DMS114 treated with DMSO at 0.1 percent for 48 hours (cell line): Measurements from ENCODE around the gene AMDHD1.
A peak's percentile ranks its signal among the peaks of the same experiment; 100 is the strongest.

Source experiments
- DNase-seq: peaks from one replicate; lab custom pipeline; 2025; ENCODE audit not compliant: unreplicated experiment; lab: John Stamatoyannopoulos, UW

The AMDHD1 gene, protein sequence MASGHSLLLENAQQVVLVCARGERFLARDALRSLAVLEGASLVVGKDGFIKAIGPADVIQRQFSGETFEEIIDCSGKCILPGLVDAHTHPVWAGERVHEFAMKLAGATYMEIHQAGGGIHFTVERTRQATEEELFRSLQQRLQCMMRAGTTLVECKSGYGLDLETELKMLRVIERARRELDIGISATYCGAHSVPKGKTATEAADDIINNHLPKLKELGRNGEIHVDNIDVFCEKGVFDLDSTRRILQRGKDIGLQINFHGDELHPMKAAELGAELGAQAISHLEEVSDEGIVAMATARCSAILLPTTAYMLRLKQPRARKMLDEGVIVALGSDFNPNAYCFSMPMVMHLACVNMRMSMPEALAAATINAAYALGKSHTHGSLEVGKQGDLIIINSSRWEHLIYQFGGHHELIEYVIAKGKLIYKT

GRCh38 chr12:95943330-95943842, at the start of gene AMDHD1:
Gene AMDHD1 (plus strand): TSS chr12:95943331. CDS start chr12:95943399, 68 bp downstream.
- DNase-seq: peak; percentile 37

DNA sequence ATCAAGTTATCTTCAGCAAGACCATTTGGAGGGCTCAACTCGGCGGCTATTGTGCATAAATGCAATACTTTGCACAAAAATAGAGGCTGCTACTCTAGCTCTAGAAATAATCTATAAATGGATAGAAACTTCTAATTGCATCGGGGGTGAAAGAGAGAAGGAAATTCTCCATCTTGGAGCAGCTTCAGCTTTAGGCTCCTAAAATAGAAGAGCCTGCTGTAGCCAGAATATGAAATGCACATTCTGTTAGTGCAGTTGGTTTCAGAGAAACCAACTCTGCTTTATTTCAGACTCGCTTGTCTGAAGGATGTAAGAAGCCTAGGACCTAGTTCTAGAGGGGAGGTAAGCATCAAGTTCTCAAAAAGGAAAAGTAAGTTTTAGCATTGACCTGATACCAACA, 46.3 kb upstream of the AMDHD1 start:
- DNase-seq: no peak

- no peak for DNase-seq
Observed at GRCh38 chr12:95898081-95898480, 45.0 kb upstream of the AMDHD1 start.

- no peak for DNase-seq
Observed at GRCh38 chr12:95908573-95908972, 34.6 kb upstream of the AMDHD1 start.

- DNase-seq: no peak
Observed at GRCh38 chr12:95909871-95910270, 33.3 kb upstream of the AMDHD1 start.

GRCh38 chr12:95918194-95918993, 24.7 kb upstream of the AMDHD1 start:
- DNase-seq: peak; percentile 61

- DNase-seq: no peak
Observed at GRCh38 chr12:95919110-95919509, 24.0 kb upstream of the AMDHD1 start.

DNA sequence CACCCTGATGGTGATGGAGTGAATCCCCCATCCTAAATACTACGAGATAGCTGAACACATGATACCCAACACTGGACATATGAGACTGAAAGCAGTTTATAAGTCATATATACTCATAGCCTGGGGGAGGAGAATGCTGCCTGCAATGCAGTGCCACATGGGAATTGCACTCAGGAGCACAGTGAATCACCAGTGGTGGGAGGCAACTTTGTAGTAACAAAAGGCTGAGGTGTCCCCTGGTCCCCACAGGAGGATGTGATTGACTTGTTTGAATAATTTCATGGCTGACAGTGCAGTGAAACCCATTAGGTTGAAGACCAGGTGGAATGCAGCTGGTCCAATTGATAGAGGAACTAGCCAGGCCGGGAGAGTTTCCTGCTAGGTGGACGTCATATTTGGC, 20.9 kb upstream of the AMDHD1 start:
- DNase-seq: no peak

DNA sequence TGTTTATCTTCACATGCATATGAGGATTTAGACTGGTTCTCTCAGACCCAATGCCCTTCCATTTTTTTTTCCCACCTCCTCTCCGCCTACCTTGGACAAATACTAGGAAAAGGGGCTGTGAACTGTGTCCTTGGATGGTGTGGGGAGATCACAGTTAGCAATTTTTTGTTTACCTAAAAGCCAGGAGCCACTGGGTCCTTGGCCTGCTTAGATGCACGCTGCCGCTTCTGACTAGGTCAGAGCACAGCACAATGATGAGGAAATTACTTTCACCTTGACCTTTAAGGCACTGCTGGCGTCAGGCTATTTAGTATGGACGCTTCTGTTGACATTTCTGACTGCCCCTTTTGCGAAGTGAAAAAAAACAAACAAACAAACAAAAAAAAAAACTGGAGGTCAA, 2.6 kb upstream of the AMDHD1 start:
- DNase-seq: no peak

DNA sequence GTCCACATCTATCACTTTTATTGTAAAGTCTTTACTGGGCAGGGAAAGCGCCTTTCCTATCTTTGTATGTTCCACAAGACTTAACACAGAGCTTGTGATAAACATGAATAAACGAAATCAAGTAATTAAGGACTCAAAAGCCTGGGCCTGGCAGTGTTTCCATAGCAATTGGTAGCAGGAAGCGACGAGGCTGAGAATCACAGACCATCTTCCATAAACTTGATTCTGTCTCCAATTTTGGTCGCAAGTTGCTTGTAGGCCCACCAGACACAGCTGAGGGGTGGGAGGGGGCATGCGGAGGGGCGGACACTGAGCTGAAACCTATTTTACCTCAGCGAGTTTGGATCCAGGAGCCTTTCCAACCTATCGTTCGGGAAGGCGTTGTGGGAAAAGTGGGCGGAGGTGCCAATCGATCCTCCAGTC, 1.0 kb upstream of the AMDHD1 start:
- DNase-seq: peak; percentile 14

DNA sequence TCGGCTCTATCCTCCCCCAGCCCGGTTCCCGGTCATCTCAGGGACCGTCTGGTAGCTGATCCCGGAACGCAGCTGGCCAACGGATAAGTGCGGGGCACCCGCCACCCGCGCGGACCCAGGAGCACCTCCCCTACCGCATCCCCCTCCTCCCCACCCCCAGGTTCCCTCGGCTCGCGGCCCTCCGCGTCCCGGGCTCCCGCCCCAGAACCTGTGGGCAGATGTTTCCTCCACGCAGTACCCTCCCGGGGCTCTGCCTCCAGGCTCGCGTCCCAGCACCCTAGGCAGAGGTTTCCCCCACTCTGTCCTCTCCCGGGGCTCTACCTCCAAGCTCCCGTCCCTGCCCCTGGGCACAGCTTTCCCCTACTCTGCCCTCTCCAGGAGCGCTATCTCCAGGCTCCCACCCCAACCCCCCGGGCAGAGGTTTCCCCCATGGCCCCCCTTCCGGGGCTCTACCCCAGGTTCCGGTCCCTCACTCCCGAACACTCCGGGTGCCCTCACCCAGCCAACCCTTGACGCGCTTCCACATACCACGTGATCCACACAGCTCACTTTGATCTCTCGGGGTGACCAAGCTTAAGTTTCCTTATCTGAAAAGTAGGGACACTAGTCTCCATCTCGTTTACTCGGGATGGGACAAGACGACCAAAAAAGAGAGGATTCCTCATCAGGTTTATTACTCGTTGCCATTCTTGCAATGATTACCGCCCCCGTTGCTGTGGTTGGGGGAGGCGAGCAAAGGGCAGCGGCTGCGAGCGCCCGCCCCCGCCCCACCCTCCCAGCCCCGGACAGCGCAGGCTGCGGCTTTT, 404 bp upstream of the AMDHD1 start, which contains the start of gene CCDC38:
Gene CCDC38, minus strand, starts transcription at position 91 of the 806 bp plus-strand sequence. CDS start 6,105 bp downstream, outside the sequence.
- peak; percentile 51 for DNase-seq

- DNase-seq: no peak
Observed at GRCh38 chr12:95944108-95944704, 1.1 kb downstream of the AMDHD1 start.

- DNase-seq: no peak
Observed at GRCh38 chr12:95949477-95950206, 6.5 kb downstream of the AMDHD1 start.

GRCh38 chr12:95951515-95951914, 8.4 kb downstream of the AMDHD1 start:
- no peak for DNase-seq

GRCh38 chr12:95953000-95953399, 9.9 kb downstream of the AMDHD1 start:
- DNase-seq: no peak

- no peak for DNase-seq
Observed at GRCh38 chr12:95955549-95956159, 12.5 kb downstream of the AMDHD1 start.

DNA sequence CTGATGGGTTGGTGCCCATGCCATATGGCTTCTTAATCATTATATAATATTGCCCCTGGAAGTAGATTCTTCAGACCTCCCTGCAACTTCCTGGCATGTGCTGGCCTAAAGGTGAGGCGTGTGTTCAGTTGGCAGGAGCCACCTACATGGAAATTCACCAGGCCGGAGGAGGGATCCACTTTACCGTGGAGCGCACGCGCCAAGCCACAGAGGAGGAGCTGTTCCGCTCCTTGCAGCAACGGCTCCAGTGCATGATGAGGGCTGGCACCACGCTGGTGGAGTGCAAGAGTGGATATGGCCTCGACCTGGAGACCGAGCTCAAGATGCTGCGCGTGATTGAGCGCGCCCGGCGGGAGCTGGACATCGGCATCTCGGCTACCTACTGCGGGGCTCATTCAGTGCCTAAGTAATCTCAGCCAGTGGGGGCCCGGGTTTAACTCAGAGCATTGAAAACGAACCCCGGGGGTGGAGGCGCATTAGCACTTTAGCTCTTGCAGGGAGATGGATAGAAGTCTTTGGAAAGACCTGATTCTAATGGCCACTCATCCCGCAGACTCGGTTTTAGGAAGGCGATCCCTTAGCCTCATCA, 13.5 kb downstream of the AMDHD1 start:
- no peak for DNase-seq

DNA sequence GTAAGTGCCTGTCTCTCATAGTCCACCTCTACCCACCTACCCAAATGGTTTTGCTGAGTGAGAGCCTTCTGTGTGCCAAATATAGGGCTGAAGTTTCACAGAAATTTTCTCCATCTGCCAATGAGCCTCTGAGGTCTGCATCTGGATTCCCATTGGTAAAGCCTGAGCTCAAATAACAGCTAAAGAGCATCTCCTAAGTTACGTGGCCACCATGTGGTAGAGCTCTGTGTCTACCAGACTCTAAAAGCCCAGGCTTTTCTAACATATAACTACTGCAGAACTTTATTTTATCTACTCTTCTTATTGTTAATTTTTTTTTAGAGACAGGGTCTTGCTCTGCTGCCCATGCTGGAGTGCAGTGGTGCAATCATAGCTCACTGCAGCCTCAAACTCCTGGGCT, 16.0 kb downstream of the AMDHD1 start:
- DNase-seq: peak; percentile 54

- DNase-seq: no peak
Observed at GRCh38 chr12:95960241-95960640, 17.1 kb downstream of the AMDHD1 start.
